GF-D8 (cell line): Measurements from ENCODE around the gene VSTM4.

Experiments used
- DNase-seq: peaks from one replicate; lab custom pipeline; 2025; lab: John Stamatoyannopoulos, UW

VSTM4 gene

GRCh38 chr10:49040601-49041000, 74.7 kb downstream of the VSTM4 start:
- no peak for DNase-seq

DNA sequence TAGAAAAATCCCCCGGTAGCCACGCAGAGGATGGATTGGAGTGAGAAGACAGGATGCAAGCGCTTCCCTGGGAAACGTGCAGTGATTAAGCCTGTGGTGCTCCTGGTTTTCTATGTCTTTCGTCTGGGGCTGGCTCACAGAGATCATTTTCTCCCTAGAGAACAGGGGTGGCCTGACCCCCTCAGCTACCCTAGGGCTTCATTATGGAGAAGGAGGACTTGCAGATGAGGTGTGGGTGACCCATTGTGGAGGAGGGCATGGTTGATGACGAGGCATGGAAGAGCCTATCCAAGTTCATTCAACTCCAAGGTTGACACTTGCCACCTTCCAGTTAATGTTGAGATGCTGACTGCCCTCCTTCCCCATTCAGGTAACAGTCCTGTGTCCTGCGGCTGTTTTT, 75.9 kb downstream of the VSTM4 start:
- no peak for DNase-seq

- DNase-seq = no peak
These were observed 76.6 kb downstream of the VSTM4 start for GRCh38 chr10:49038711-49039110.

DNA sequence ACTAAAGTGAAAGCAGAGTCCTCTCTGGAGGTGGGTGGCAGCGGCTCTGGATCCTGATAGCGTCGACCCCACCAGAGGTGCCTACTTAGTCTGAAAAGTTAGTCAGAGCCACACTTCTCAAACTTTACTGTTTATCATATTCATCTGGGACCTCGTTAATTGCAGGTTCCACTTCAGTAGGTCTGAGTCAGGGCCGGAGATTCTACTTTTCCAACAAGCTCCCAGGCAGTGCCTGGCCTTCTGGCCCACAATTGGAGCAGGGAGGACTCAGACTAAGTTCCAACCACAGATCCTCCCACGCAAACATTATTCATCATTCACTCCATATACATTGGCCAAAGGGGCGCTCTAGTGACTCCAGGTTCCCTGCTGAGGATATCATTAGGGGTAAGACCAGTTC, 78.1 kb downstream of the VSTM4 start:
- no peak for DNase-seq

- DNase-seq = no peak
These were observed 78.7 kb downstream of the VSTM4 start for GRCh38 chr10:49036638-49037037.

GRCh38 chr10:49035920-49036319, 79.4 kb downstream of the VSTM4 start:
- no peak for DNase-seq

GRCh38 chr10:49034925-49035324, 80.4 kb downstream of the VSTM4 start:
- DNase-seq = no peak

DNA sequence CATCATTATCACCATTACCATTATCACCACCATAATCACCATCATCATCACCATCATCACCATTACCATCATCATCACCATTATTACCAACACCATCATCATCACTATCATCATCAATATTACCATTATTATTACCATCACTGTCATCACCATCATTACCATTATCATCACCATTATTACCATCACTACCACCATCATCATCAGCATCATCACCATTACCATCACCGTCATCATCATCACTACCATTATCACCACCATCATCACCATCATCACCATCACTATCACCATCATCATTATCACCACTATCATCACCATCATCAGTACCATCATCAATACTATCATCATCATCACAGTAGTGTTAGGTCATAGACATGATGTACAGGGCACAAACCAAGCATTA, 81.4 kb downstream of the VSTM4 start:
- DNase-seq = no peak

- DNase-seq = no peak
These were observed 85.7 kb downstream of the VSTM4 start for GRCh38 chr10:49029666-49030065.

DNA sequence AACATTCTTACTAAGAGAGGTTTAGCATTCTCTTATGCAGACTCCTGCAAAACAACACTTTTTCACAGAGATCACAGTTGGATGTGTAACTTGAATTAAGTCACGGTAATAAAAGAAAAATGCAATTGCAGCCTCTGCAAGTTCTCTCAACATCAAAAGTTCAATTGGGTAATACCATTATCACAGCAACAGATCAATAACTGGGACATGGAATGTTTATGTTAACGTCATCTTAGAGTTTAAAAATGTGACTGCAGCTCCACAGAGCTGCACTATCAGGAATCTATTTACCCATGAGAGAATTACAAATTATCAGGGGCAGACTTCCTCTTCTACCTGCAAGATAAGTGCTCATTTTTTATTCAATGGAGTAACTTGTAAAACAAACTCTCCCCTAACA, 86.7 kb downstream of the VSTM4 start:
- DNase-seq = no peak

GRCh38 chr10:49025347-49025983, 89.9 kb downstream of the VSTM4 start:
- no peak for DNase-seq

- no peak for DNase-seq
These were observed 90.8 kb downstream of the VSTM4 start for GRCh38 chr10:49024484-49024883.

DNA sequence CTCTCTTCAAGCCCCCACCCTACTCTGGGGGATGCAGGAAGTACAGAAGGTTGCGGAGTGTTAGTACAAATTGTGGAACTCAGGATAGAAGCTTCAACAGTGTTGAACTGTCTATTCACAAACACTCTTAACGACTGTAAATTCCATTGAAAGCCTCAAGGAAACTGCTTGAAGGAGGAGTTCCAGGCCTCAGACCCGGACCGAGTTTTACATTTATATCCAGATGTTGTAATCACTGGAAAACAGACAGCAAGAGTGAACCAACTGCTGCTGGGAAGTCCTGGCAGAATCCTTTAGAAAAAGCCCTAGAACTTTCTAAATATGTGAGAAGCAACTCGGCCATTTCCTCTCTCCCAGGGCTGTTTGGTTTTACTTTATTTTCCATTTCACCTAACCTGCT, 91.6 kb downstream of the VSTM4 start:
- no peak for DNase-seq

DNA sequence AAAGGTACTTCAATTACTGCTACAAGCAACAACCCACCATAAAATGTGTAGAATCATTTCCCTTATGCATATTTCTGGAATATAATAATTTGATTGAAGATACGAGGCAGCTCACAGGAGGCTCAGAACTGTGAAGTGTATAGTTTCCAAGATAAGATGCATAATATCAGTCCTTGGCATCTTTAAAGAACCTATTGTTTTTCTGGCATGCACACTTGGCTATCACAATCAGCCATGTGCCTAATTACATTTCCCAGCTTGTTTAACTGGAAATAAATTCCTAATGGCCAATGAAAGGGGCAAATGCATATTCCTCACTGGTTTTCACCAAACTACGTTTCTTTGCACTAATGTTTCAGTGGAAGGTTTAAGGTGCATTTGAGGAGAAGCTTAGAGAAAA, 92.3 kb downstream of the VSTM4 start:
- DNase-seq = no peak

- no peak for DNase-seq
These were observed 93.6 kb downstream of the VSTM4 start for GRCh38 chr10:49021685-49022084.

DNA sequence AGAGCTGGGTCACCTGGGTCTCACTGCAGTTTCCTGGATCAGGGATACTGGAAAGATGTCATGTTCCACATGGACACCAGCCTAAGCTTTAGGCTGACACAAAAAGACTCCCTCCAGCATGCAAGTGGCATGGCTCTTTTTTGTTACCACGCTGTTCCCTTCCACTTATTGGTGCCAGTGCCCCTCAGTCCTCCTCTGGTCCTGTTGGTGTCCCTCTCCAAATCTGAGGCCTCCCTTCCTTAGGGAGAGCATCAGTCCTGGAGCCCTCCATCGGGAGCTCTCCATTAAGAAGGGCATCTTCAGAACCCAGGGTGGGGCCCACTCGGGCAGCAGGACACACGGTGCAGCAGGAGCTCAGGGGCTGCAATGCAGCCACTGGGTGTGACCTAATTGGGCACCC, 99.6 kb downstream of the VSTM4 start:
- no peak for DNase-seq

DNA sequence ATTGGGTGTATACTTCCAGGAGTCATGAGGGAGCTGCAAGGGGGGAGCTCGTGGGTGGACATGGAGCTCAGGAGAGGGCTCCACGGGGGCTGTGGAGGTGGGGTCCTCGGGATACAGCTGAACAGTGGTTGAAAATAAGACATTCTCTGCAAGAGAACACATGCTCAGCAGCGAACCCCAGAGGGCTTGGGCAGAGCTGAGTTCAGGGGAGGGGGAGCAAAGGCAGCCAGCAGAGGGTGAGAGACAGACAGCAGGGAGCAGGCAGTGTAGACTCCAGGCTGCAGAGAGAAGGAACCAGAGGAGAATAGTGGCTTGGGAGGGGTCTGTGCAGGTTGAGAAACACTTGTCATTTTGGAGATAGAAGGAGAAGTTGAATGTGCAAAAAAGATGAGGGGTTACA, 102.7 kb downstream of the VSTM4 start:
- DNase-seq = no peak

GRCh38 chr10:49011756-49012155, 103.6 kb downstream of the VSTM4 start:
- DNase-seq = no peak

GRCh38 chr10:49010865-49011264, 104.5 kb downstream of the VSTM4 start:
- DNase-seq = no peak

DNA sequence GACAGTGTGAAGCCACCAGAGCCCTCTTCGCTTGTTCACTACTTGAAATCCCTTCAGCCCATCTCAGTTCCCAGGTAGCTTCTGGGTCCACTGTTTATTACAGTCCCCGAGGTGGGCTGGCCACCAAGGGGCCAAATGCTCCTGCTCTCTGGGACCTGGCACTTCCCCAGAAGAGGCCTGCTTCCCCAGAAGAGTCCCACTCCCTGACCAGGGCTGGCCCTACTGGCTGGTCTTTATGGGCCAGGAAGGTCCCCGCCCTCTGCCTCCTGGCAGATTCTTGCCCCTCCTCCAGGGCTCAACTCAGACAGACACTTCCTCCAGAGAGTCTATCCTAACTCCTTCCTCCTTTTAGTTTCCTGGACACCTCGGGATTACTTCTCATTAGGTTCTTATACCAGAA, 105.0 kb downstream of the VSTM4 start:
- no peak for DNase-seq

GRCh38 chr10:49009199-49009979, 105.9 kb downstream of the VSTM4 start:
- DNase-seq = no peak

DNA sequence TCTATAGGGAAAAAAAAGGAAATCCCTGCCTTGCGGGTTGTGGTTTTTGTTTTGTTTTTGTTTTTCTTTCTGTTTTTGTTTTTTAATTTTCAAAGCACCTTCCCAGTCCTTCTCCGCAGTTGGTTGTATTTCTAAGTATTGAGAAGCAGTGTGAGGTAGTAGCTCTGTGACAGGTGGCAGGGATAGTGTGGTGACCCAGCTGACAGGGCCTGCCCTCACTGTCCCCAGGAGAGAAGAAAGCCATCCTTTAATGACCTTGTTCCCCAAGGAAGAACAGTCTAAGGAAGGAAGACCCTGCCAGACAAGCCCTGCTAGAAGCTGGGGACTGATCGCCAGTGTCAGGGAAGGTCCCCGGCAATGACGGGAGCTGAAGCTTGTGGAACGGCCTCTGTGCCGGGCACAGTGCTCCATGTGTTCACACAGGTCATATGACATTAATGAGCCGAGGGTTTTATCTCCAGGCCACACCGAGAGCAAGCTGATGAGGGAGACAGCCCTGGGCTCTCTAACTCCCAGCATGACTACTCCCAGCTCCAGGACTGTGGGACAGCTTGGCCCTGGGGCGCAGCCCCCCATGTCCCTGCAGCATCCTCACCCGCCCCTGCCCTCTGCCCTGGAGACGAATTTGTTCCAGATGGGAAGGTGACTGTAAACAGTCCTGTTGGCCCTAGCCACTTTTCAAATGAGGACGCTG, 106.7 kb downstream of the VSTM4 start:
- no peak for DNase-seq

GRCh38 chr10:49008091-49008490, 107.2 kb downstream of the VSTM4 start:
- DNase-seq = no peak
